ENCODE data around the gene GPANK1.
A peak's percentile ranks its signal among the peaks of the same experiment; 100 is the strongest.

GPANK1 gene

GRCh38 chr6:31690231-31691077, 25.7 kb upstream of the GPANK1 start:
- DNase-seq: no peak

- DNase-seq: no peak
These were observed 24.7 kb upstream of the GPANK1 start for GRCh38 chr6:31689249-31690110.

GRCh38 chr6:31687860-31688693, 23.3 kb upstream of the GPANK1 start:
- DNase-seq: no peak

GRCh38 chr6:31687321-31687720, 22.5 kb upstream of the GPANK1 start:
- DNase-seq: no peak

GRCh38 chr6:31686483-31686882, 21.7 kb upstream of the GPANK1 start:
- no peak for DNase-seq

GRCh38 chr6:31683591-31683990, 18.8 kb upstream of the GPANK1 start:
- DNase-seq: no peak

GRCh38 chr6:31681135-31681671, 16.4 kb upstream of the GPANK1 start:
- DNase-seq: peak; percentile 85

- DNase-seq: peak; percentile 94
These were observed 15.7 kb upstream of the GPANK1 start, which contains the start of gene LY6G5C for GRCh38 chr6:31680226-31681134. LY6G5C (minus strand) TSS chr6:31681067; CDS start chr6:31680373, 694 bp downstream.

GRCh38 chr6:31677955-31678354, 13.2 kb upstream of the GPANK1 start:
- DNase-seq: no peak

- no peak for DNase-seq
These were observed 12.1 kb upstream of the GPANK1 start for GRCh38 chr6:31676904-31677303.

GRCh38 chr6:31676322-31676903, 11.6 kb upstream of the GPANK1 start:
- no peak for DNase-seq

GRCh38 chr6:31669676-31670075, 4.9 kb upstream of the GPANK1 start, which contains the start of gene LY6G5B:
LY6G5B (plus strand) TSS chr6:31669976; CDS start chr6:31670951, 975 bp downstream.
- no peak for DNase-seq

GRCh38 chr6:31666337-31666965, 1.7 kb upstream of the GPANK1 start:
- no peak for DNase-seq

GRCh38 chr6:31665501-31666336, 922 bp upstream of the GPANK1 start, which contains the start of gene CSNK2B:
CSNK2B (plus strand) TSS chr6:31666080; CDS start chr6:31666832, 752 bp downstream.
- peak; percentile 99 for DNase-seq

GRCh38 chr6:31663961-31664789, 622 bp downstream of the GPANK1 start:
- peak; percentile 63 for DNase-seq

- DNase-seq: no peak
These were observed 1.5 kb downstream of the GPANK1 start for GRCh38 chr6:31663126-31663960.

GRCh38 chr6:31662124-31662723, 2.6 kb downstream of the GPANK1 start:
- DNase-seq: no peak
